Measurements from ENCODE around the gene KCNH8. TPM values are rescaled to one million over a fixed set of nuclear protein-coding genes. Genes with fewer than 3 reads are reported as not detected.

Gene KCNH8
- total RNA-seq, 2 experiments from 2014 or later, result 0.44 to 0.59 TPM

- ChIA-PET POLR2A (no interaction called here), CTCF (ENCODE audit: unreplicated experiment) (no interaction called here)
- Histone ChIP-seq H3K4me3 (ENCODE audit: low read depth, low read length, poor library complexity, severe bottlenecking) (no peak overlapping the region), H4K20me1 (ENCODE audit: insufficient read depth, low read length) (no peaks in the 10 kb centered on the region), H3K4me1 (ENCODE audit: insufficient read depth, low read length, poor library complexity, severe bottlenecking) (peaks cover 6% of the 10 kb centered on the region), H3K9me2 (ENCODE audit: insufficient read depth, low read length) (no peaks in the 10 kb centered on the region), H2AFZ (ENCODE audit: low read length) (no peak overlapping the region), H3K9me3 (ENCODE audit: low read length) (no peaks in the 10 kb centered on the region), H3K79me2 (ENCODE audit: insufficient read depth, low read depth, low read length) (no peaks in the 10 kb centered on the region), H3K4me2 (ENCODE audit: low read length) (no peak overlapping the region), H3K36me3 (ENCODE audit: insufficient read depth, low read length) (no peaks in the 10 kb centered on the region), H3K27ac (ENCODE audit: low read depth, low read length, poor library complexity, severe bottlenecking) (no peak overlapping the region)
- TF ChIP-seq CTCF (conservative IDR thresholded peaks at IDR 0.05; ENCODE audit: low read length), result no peak
- TF ChIP-seq EZH2phosphoT487 (IDR thresholded peaks at IDR 0.05; ENCODE audit: borderline replicate concordance, low read depth, low read length), result no peak
- no TSS peak for BruUV-seq (replicated peaks)
- intact Hi-C loops (cut with micrococcal nuclease; ENCODE audit: unreplicated experiment), result loop anchor here (5.0 kb wide), 1 partner anchor 43 kb away; the partner anchor contains the start of gene KCNH8
- DNase-seq (ENCODE audit: low spot score), result no peak
Observed at GRCh38 chr3:19104459-19104858, 43.9 kb upstream of the KCNH8 start.

GRCh38 chr3:19105826-19106225, 42.5 kb upstream of the KCNH8 start:
- CTCF ChIA-PET (ENCODE audit: unreplicated experiment), result no interaction called here
- no peak for DNase-seq (ENCODE audit: low spot score)
- Histone ChIP-seq H3K36me3 (ENCODE audit: insufficient read depth, low read length) (no peaks in the 10 kb centered on the region), H3K4me3 (ENCODE audit: low read depth, low read length, poor library complexity, severe bottlenecking) (no peak overlapping the region), H3K4me1 (ENCODE audit: insufficient read depth, low read length, poor library complexity, severe bottlenecking) (peaks cover 6% of the 10 kb centered on the region), H3K9me3 (ENCODE audit: low read length) (no peaks in the 10 kb centered on the region), H3K27ac (ENCODE audit: low read depth, low read length, poor library complexity, severe bottlenecking) (no peak overlapping the region), H4K20me1 (ENCODE audit: insufficient read depth, low read length) (no peaks in the 10 kb centered on the region), H3K79me2 (ENCODE audit: insufficient read depth, low read depth, low read length) (no peaks in the 10 kb centered on the region), H3K9me2 (ENCODE audit: insufficient read depth, low read length) (no peaks in the 10 kb centered on the region), H3K4me2 (ENCODE audit: low read length) (no peak overlapping the region), H2AFZ (ENCODE audit: low read length) (no peak overlapping the region)
- intact Hi-C loops (cut with micrococcal nuclease; ENCODE audit: unreplicated experiment), result no loop called here
- POLR2A ChIA-PET, result interaction anchor here (0.5 kb wide), 1 partner anchor 926 kb away, joined by 3 read pairs; no protein-coding TSS in a partner anchor
- TF ChIP-seq CTCF (conservative IDR thresholded peaks at IDR 0.05; ENCODE audit: low read length) (no peak), EZH2phosphoT487 (IDR thresholded peaks at IDR 0.05; ENCODE audit: borderline replicate concordance, low read depth, low read length) (no peak)
- no TSS peak for BruUV-seq (replicated peaks)

- Histone ChIP-seq H4K20me1 (ENCODE audit: insufficient read depth, low read length) (no peaks in the 10 kb centered on the region), H3K9me3 (ENCODE audit: low read length) (no peaks in the 10 kb centered on the region), H3K9me2 (ENCODE audit: insufficient read depth, low read length) (no peaks in the 10 kb centered on the region), H3K27ac (ENCODE audit: low read depth, low read length, poor library complexity, severe bottlenecking) (no peak overlapping the region), H3K4me2 (ENCODE audit: low read length) (no peak overlapping the region), H2AFZ (ENCODE audit: low read length) (no peak overlapping the region), H3K79me2 (ENCODE audit: insufficient read depth, low read depth, low read length) (no peaks in the 10 kb centered on the region), H3K36me3 (ENCODE audit: insufficient read depth, low read length) (no peaks in the 10 kb centered on the region), H3K4me1 (ENCODE audit: insufficient read depth, low read length, poor library complexity, severe bottlenecking) (peaks cover 6% of the 10 kb centered on the region), H3K4me3 (ENCODE audit: low read depth, low read length, poor library complexity, severe bottlenecking) (no peak overlapping the region)
- ChIA-PET POLR2A (interaction anchor here (0.7 kb wide), 1 partner anchor 639 kb away, joined by 3 read pairs; no protein-coding TSS in a partner anchor), CTCF (ENCODE audit: unreplicated experiment) (no interaction called here)
- intact Hi-C loops (cut with micrococcal nuclease; ENCODE audit: unreplicated experiment), result no loop called here
- TF ChIP-seq CTCF (conservative IDR thresholded peaks at IDR 0.05; ENCODE audit: low read length) (no peak), EZH2phosphoT487 (IDR thresholded peaks at IDR 0.05; ENCODE audit: borderline replicate concordance, low read depth, low read length) (no peak)
- no TSS peak for BruUV-seq (replicated peaks)
- DNase-seq (ENCODE audit: low spot score), result no peak
Observed at GRCh38 chr3:19106307-19106706, 42.0 kb upstream of the KCNH8 start.

Data from OCI-LY7 (cell line).